ENCODE results near the gene MYORG. TPM values are rescaled to one million over a fixed set of nuclear protein-coding genes. Genes with fewer than 3 reads are reported as not detected.

Gene MYORG
- total and polyA plus RNA-seq, 9 of the 15 experiments (the other 6 are each of a cell fraction or from before 2014, with no cell fraction given) = 0.06 to 0.82 (median 0.18) TPM

DNA sequence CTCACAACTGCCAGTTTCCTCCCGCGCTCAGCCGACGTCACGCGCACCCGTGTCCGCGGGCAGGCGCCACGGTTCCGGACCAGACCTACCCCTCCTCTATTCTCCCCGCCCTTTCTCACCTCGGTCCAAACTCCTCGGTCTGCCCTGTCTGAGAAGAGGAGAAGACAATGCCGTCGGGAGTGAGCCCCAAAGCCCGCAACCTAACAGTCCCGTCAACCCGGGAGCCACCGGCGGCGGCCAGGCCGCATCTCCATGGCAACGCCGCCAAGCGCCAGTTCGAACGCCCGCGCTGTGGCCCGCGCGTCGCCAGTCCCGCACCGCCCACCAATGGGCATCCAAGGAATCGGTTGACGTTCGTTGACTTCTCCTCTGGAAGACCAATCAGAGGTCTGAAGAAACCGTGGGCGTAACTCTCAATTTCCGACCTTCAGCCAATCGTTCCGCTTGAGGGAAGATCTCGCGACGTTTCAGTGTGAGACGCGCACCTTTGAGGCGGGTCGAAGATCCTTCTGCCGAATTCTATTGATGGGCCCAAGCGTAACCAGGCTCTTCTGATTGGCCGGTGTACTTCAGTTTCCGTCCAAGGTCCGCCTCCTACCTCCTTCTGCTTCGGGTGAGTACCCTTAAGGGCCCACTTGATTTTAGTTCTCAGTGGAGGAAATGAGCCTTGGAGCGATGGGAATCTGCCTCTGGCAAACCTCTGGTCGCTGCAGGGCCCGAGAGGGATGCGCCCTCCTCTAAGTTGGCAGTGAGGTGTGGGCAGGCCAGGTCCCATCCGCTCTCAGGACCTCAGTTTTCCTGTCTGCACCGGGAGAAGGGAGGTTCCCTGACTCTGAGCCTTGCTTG, 47.5 kb downstream of the MYORG start, which contains the start of the genes KIF24 and NUDT2 (continued):
- no peak for TF ChIP-seq IFI16 (CRISPR knock-in tag; IDR thresholded peaks at IDR 0.05)
- TF ChIP-seq ASH1L (IDR thresholded peaks at IDR 0.05; ENCODE audit: borderline replicate concordance, low read depth, partially characterized antibody) = peak; percentile 88
- peak; percentile 19; the same call in 1 of the 2 replicates for TF ChIP-seq MTA3 (IDR thresholded peaks at IDR 0.05; ENCODE audit: borderline replicate concordance)
- TF ChIP-seq, protein P1, sequence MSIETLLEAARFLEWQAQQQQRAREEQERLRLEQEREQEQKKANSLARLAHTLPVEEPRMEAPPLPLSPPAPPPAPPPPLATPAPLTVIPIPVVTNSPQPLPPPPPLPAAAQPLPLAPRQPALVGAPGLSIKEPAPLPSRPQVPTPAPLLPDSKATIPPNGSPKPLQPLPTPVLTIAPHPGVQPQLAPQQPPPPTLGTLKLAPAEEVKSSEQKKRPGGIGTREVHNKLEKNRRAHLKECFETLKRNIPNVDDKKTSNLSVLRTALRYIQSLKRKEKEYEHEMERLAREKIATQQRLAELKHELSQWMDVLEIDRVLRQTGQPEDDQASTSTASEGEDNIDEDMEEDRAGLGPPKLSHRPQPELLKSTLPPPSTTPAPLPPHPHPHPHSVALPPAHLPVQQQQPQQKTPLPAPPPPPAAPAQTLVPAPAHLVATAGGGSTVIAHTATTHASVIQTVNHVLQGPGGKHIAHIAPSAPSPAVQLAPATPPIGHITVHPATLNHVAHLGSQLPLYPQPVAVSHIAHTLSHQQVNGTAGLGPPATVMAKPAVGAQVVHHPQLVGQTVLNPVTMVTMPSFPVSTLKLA (conservative IDR thresholded peaks at IDR 0.05) = peak; percentile 80 to 91; a peak in 3 of 4 replicates
- TF ChIP-seq ZSCAN29 (IDR thresholded peaks at IDR 0.05) = 0 out of 2 replicates have a peak, but pooled peaks have one; percentile 35
- 0 out of 2 replicates have a peak, but pooled peaks have one; percentile 30 for TF ChIP-seq SIN3B (IDR thresholded peaks at IDR 0.05; ENCODE audit: low read depth)
- peak; percentile 71; the same call in 1 of the 2 replicates for TF ChIP-seq RB1 (IDR thresholded peaks at IDR 0.05; ENCODE audit: low read depth)
- peak in 1 of 2 experiments; percentile 26; a peak in 2 of 4 replicates for TF ChIP-seq MAZ (CRISPR knock-in tag; conservative IDR thresholded peaks at IDR 0.05 in 1 of 2, IDR thresholded peaks at IDR 0.05 in 1 of 2)
- no peak for TF ChIP-seq WHSC1 (IDR thresholded peaks at IDR 0.05; ENCODE audit: low read length)
- peak; percentile 85 for TF ChIP-seq SUPT5H (IDR thresholded peaks at IDR 0.05)
- TF ChIP-seq ZNF232 (CRISPR knock-in tag; IDR thresholded peaks at IDR 0.05) = peak; percentile 56; the same call in 1 of the 2 replicates
- TF ChIP-seq, protein P2, sequence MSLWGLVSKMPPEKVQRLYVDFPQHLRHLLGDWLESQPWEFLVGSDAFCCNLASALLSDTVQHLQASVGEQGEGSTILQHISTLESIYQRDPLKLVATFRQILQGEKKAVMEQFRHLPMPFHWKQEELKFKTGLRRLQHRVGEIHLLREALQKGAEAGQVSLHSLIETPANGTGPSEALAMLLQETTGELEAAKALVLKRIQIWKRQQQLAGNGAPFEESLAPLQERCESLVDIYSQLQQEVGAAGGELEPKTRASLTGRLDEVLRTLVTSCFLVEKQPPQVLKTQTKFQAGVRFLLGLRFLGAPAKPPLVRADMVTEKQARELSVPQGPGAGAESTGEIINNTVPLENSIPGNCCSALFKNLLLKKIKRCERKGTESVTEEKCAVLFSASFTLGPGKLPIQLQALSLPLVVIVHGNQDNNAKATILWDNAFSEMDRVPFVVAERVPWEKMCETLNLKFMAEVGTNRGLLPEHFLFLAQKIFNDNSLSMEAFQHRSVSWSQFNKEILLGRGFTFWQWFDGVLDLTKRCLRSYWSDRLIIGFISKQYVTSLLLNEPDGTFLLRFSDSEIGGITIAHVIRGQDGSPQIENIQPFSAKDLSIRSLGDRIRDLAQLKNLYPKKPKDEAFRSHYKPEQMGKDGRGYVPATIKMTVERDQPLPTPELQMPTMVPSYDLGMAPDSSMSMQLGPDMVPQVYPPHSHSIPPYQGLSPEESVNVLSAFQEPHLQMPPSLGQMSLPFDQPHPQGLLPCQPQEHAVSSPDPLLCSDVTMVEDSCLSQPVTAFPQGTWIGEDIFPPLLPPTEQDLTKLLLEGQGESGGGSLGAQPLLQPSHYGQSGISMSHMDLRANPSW (CRISPR knock-in tag; IDR thresholded peaks at IDR 0.05) = peak; percentile 53; the same call in 1 of the 2 replicates
- TF ChIP-seq POLR2B (IDR thresholded peaks at IDR 0.05; ENCODE audit: low read depth, partially characterized antibody) = peak; percentile 65
- TF ChIP-seq, protein P3, sequence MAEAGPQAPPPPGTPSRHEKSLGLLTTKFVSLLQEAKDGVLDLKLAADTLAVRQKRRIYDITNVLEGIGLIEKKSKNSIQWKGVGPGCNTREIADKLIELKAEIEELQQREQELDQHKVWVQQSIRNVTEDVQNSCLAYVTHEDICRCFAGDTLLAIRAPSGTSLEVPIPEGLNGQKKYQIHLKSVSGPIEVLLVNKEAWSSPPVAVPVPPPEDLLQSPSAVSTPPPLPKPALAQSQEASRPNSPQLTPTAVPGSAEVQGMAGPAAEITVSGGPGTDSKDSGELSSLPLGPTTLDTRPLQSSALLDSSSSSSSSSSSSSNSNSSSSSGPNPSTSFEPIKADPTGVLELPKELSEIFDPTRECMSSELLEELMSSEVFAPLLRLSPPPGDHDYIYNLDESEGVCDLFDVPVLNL (CRISPR knock-in tag; IDR thresholded peaks at IDR 0.05; ENCODE audit: low read depth) = peak; percentile 98
- peak; percentile 10 for TF ChIP-seq SMAD1 (IDR thresholded peaks at IDR 0.05; ENCODE audit: low read depth, low read length, partially characterized antibody)
- peak; percentile 97 for TF ChIP-seq NFYB (IDR thresholded peaks at IDR 0.05; ENCODE audit: extremely low read depth, insufficient read length)
- TF ChIP-seq ARHGAP35 (IDR thresholded peaks at IDR 0.05; ENCODE audit: partially characterized antibody) = peak; percentile 67
- peak in 1 of 2 experiments; percentile 85; a peak in 2 of 4 replicates for TF ChIP-seq CSDE1 (IDR thresholded peaks at IDR 0.05)

Data from K562 (cell line).